Measurements from ENCODE around the gene NELL2. TPM values are rescaled to one million over a fixed set of nuclear protein-coding genes. Genes with fewer than 3 reads are reported as not detected.

Gene NELL2
- total and polyA plus RNA-seq, 8 donors = 0.50 to 133 (median 3.1) TPM

GRCh38 chr12:44490181-44490580 lies 385.9 kb downstream of the NELL2 start:
- H3K4me3 ChIP-seq = no peak overlapping the region
- no peak for DNase-seq
- no peaks in the 10 kb centered on the region for H3K27me3 ChIP-seq
- no peak overlapping the region for H3K27ac ChIP-seq
- TF ChIP-seq, protein P1, sequence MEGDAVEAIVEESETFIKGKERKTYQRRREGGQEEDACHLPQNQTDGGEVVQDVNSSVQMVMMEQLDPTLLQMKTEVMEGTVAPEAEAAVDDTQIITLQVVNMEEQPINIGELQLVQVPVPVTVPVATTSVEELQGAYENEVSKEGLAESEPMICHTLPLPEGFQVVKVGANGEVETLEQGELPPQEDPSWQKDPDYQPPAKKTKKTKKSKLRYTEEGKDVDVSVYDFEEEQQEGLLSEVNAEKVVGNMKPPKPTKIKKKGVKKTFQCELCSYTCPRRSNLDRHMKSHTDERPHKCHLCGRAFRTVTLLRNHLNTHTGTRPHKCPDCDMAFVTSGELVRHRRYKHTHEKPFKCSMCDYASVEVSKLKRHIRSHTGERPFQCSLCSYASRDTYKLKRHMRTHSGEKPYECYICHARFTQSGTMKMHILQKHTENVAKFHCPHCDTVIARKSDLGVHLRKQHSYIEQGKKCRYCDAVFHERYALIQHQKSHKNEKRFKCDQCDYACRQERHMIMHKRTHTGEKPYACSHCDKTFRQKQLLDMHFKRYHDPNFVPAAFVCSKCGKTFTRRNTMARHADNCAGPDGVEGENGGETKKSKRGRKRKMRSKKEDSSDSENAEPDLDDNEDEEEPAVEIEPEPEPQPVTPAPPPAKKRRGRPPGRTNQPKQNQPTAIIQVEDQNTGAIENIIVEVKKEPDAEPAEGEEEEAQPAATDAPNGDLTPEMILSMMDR (IDR thresholded peaks at IDR 0.05) = no peak
- no peak for TF ChIP-seq POLR2A (IDR thresholded peaks at IDR 0.05)
- no peak for TF ChIP-seq EP300 (IDR thresholded peaks at IDR 0.05)
- TF ChIP-seq POLR2AphosphoS5 (IDR thresholded peaks at IDR 0.05) = no peak
- H3K4me1 ChIP-seq = no peaks in the 10 kb centered on the region
- H3K36me3 ChIP-seq = no peaks in the 10 kb centered on the region
- H3K9me3 ChIP-seq = peaks cover 0 to 5% (median 0%) of the 10 kb centered on the region in 4 donors
- intact Hi-C loops (cut with DNase I; ENCODE audit: low total_unique reads) = no loop called here

- no peak for DNase-seq
- H3K4me1 ChIP-seq = no peaks in the 10 kb centered on the region
- intact Hi-C loops (cut with DNase I; ENCODE audit: low total_unique reads) = no loop called here
- H3K4me3 ChIP-seq = no peak overlapping the region
- H3K27me3 ChIP-seq = no peaks in the 10 kb centered on the region
- TF ChIP-seq POLR2AphosphoS5 (IDR thresholded peaks at IDR 0.05) (no peak), POLR2A (IDR thresholded peaks at IDR 0.05) (no peak), EP300 (IDR thresholded peaks at IDR 0.05) (no peak)
- TF ChIP-seq, protein P1 (IDR thresholded peaks at IDR 0.05) = no peak
- 79 to 83% (median 82%) methylated on average over 3 of the region's 3 CpGs for whole genome bisulfite sequencing, 5 donors
- H3K27ac ChIP-seq = no peak overlapping the region
- H3K36me3 ChIP-seq = no peaks in the 10 kb centered on the region
- H3K9me3 ChIP-seq = peaks cover 0 to 7% (median 0%) of the 10 kb centered on the region in 4 donors
Measured at GRCh38 chr12:44488180-44488579, 387.9 kb downstream of the NELL2 start.

DNA sequence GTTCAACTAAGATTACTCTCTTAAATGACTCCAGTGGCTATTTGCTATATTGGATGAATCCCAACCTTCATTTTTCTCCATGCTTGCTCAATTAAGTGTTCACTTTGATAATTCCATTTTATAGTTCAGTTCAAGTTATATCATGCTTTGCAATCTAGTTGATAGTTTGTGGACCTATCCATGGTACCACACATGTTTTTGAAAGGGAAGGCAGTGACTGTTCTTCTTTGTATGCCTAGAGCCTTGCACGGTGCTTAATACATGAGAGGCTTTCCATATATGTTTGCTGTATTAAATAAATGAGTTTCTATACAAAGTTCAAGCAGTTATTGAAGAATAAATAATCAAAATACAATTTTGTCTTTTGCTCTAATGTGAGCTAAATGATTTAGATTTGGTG lies 391.3 kb downstream of the NELL2 start:
- Histone ChIP-seq H3K4me3 (no peak overlapping the region), H3K4me1 (no peaks in the 10 kb centered on the region), H3K27ac (no peak overlapping the region), H3K9me3 (peaks cover 0 to 10% (median 0%) of the 10 kb centered on the region in 4 donors), H3K27me3 (no peaks in the 10 kb centered on the region), H3K36me3 (no peaks in the 10 kb centered on the region)
- intact Hi-C loops (cut with DNase I; ENCODE audit: low total_unique reads) = no loop called here
- TF ChIP-seq, protein P1 (IDR thresholded peaks at IDR 0.05) = no peak
- TF ChIP-seq EP300 (IDR thresholded peaks at IDR 0.05) = no peak
- TF ChIP-seq POLR2AphosphoS5 (IDR thresholded peaks at IDR 0.05) = no peak
- no peak for TF ChIP-seq POLR2A (IDR thresholded peaks at IDR 0.05)
- DNase-seq = no peak
- WGBS, 5 donors = 66 to 80% (median 79%) methylated on average over 1 of the region's 1 CpG

DNA sequence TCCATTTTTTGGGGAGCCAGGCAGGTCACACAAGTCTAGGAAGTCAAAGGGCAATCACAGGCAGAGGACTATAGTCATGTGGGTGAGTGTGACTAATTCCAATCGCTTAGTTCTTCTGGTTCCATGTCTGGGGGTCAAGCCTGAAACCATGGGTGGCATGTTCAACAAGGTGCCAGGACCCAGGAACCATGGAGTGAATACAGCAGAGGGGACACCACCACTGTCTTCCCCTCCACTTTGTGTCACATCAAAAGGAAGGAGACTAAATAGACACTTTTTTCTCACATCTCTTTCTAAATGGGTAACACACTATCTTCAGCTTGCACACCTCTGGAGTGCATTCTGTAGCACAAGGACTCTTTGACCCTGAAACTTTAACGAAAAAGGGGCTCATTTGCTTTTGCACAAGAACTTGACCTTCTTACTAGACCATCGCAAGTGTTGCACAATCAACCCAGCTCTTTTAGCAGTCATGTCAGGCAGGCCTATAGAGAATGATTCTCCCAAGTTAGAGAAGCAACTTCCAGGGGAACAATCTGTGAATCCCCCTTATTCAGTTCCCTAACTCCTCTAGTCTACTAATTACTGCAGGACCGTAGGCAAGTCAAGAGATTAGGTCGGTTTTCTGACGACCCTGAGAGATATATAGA lies 398.7 kb downstream of the NELL2 start:
- H3K27me3 ChIP-seq = no peaks in the 10 kb centered on the region
- DNase-seq = no peak
- intact Hi-C loops (cut with DNase I; ENCODE audit: low total_unique reads) = no loop called here
- H3K4me3 ChIP-seq = no peak overlapping the region
- H3K9me3 ChIP-seq = peaks cover 3 to 48% (median 28%) of the 10 kb centered on the region in 4 donors
- 80 to 83% (median 81%) methylated on average over 6 of the region's 6 CpGs for WGBS, 5 donors
- H3K27ac ChIP-seq = no peak overlapping the region
- H3K36me3 ChIP-seq = no peaks in the 10 kb centered on the region
- TF ChIP-seq POLR2A (IDR thresholded peaks at IDR 0.05) (no peak), POLR2AphosphoS5 (IDR thresholded peaks at IDR 0.05) (no peak), EP300 (IDR thresholded peaks at IDR 0.05) (no peak)
- TF ChIP-seq, protein P1 (IDR thresholded peaks at IDR 0.05) = no peak
- no peaks in the 10 kb centered on the region for H3K4me1 ChIP-seq

Measured in stomach (tissue), 9 donors.